ENCODE measurements around the gene SF3B6.
A peak's percentile ranks its signal among the peaks of the same experiment; 100 is the strongest.
"Not testable (repeated sequence)": the region's sequence is repeated elsewhere in the genome, so short reads cannot be mapped to it uniquely, and the experiment has no call there.

The SF3B6 gene

DNA sequence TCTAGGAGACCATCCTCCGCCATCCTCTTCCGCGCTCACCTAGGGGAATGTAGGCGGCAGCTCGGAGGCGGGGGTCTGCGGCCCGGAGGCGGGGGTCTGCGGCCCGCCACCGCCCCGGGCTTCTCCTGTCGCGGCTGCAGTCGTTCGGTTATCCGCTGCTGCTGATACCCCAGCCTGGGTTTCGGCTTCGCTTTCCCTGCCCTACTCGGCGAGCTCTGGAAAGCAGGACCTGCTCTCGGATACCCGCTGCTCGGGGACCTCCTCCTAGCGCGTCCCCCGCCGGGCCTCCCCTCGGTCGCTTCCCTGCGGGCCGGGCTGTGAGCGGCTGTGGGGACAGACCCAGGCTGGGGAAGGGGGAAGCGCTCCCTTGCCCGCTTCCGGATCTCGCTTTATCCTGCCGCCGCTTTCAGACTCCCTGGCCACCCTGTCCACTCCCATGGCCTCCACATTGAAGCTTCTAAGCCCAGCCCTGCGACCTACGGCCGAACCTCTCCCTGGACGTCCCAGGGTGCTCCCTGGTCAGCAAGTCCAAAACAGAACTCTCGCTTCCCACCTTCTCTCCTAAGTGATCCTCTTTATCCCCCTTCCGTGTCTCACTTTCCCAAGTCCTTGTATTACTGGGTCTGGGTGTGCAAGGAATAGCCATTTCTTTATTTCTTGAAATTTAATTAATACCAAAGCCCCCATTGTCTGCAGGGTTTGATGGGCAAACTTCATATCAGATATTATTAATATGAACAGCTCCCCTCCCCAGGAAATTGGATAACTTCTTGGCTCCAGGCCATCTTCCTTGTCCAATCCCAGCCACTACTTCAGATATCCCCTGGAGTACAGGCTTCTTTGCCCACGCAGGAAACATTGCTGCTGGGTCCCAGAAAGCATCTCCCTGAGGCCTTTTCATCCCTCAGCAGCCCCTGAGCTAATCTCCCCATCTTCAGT lies 25.8 kb downstream of the SF3B6 start:
- DNase-seq = peak in 2 of 3 experiments; percentile 43 to 47

DNA sequence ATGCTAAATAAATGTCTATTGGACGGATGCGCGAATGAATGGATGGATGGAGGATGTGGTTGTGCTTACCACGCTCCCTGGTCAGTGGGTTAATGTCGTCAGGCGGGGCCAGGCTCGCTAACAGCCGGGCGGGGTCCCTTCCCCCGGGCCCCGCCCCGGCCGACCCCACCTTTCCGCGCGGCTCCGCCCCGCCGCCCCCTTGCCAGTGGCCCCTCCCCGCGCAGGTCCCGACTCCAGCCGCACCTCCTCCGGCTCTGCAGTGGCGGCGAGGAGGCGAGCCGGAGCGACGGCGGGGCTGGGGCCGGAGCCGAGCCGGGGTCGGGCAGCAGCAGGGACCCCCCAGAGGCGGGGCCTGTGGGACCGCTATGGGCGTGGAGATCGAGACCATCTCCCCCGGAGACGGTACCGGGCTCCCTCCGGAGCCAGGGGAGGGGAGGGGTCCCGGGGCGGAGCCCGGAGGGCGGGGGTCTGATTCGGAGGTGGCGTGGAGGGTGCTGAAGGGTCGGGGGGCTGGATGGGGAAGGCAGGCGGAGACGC lies 26.6 kb downstream of the SF3B6 start, which contains the start of gene FKBP1B:
FKBP1B (plus strand) TSS at position 257 of the 537 bp plus-strand sequence; CDS start at position 366, 109 bp downstream.
- DNase-seq = peak; percentile 70 to 80 (median 71)

DNA sequence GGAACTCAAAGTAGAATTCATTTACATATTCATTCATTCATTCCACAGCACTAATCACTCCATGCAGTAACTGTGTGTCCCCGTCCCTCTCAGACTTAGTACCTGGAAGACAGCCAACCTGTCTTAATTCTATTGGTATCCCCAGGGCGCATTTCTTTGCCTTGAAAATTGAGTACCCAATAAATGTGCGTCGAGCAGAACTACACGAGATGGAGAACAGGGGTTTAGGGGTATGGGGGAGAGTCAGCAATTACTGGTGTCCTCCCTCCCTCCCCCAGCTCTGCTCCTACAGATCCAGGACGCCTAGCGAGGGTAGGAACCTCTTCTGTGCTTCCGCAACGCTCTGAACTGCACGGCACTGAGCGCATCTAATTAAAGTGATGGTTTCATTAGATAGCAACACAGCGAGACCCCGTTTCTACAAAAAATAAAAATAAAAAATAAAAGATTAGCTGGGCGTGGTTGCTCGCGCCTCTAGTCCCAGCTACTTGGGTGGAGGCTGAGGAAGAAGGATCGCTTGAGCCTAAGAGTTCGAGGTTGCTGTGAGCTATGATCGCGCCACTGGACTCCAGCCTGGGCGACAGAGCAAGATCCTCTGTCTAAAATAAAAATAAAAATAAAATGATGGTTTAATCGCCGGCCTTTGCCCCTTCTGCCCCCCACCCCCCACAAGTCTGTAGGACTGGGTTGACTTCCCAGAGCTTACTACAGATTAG lies 27.2 kb downstream of the SF3B6 start:
- DNase-seq = peak; percentile 17 to 68 (median 64)

DNA sequence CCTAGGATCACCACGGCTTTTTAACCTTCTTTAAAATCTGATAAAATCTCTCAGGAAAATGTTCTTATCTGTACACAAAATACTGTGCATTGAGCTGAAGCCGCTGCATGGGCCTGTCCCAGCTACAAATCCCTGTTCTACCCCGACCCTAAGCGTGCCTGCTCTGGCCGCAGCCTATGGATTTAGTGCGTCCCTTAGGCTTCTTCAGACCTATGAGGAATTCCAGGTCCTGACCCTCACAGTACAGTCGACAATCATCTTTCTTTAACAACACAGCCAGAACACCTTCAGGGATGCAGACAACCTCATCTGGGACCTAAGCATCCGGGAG lies 28.5 kb downstream of the SF3B6 start:
- DNase-seq = no peak

DNA sequence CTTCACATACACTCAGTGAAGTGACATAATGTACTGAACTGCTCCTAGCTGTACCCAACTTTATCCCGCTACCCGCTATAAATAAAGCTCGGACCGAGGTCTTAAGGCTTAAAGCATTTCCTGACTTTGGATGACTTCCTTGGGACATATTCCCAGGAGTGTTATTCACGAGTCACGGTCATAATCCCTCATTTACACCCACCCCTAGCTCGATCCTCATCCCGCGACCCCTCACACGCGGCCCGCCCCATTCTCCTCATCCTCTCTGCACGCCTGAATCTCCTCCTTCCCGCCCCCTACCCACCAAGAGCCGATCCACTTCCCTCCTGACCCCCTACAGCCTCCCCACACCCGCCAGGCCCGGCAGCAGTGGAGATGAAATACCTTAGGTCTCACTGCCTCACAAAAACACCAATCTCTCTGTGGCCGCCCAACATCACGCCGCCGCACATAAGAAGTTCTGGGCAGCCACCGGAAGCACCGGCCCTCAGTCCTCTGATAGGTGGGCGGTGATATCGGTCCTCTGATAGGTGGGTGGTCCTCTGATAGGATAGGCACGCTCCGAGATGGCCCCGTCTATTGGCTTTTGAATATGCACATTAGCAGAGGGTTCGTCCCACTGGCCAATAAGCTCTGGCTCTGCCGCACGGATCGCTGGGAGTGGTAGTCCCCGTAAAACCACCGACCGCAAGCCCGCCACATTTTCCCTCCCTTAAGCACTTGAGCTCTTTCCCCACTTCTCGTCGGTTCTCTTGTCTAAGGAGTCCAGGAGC lies 29.0 kb downstream of the SF3B6 start, which contains the start of gene WDCP:
WDCP (minus strand) TSS at position 462 of the 773 bp plus-strand sequence. CDS start 7,897 bp downstream, outside the sequence.
- DNase-seq = peak; percentile 96 to 99 (median 98)

DNA sequence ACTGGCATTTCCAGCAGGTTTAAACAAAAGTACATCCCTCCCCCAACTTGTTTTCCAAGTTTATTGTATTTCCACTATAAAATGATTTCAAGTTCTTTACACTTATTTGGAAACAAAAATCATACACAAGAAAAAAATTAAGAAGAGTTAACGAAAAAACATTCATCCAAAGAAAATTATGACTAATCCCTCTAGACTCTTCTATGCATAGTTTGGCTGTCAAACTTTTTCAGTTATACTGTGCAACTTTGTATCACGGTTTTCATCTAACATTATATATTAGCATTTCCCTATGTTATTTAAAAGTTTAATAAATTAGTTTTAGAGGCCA lies 29.6 kb downstream of the SF3B6 start:
- no peak for DNase-seq

DNA sequence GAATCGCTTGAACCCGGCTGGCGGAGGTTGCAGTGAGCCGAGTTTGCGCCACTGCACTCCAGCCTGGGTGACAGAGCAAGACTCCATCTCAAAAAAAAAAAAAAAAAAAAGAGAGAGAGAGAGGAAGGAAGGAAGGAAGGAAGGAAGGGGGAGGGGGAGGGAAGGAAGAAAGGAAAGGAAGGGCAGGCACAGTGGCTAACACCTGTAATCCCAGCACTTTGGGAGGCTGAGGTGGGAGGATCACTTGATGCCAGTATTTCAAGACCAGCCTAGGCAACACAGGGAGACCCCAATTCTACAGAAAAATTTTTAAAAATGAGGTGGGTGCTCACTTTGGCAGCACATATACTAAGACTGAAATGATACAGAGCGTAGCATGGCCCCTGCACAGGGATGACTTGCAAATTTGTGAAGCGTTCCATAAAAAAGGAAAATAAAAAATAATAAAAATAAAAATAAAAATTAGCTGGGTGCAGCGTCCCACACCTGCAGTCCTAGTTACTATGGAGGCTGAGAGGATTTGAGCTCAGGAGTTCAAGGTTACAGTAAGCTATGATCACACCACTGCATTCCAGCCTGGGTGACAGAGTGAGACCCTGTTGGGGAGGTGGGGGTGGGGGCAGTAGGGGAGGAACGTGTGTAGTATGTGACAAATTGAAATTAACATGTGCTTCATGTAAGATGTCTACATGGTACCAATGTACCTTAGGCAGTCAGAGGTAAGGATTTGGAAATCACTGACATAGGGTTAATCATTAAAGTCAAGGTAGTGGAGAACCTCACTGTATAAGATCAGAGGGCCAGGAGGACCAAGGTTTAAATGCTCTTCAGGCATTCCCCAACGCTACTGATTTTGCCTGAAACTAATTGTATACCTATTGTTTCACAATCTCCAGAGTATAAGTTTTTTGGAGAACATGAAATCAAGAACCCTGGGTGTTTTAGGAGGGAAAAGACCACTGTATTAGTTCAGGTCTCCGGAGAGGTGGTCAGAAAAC lies 30.3 kb downstream of the SF3B6 start:
- DNase-seq = no peak

DNA sequence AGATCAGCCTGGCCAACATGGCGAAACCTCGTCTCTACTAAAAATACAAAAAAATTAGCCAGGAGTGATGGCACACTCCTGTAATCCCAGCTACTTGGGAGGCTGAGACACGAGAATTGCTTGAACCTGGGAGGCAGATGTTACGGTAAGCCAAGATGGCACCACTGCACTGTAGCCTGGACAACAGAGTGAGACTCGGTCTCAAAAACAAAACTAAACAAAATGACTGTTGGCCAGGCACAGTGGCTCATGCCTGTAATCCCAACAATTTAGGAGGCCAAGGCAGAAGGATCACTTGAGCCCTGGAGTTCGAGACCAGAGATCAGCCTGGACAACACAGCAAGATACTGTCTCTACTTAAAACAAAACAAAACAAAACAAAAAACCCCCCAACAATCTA lies 33.0 kb downstream of the SF3B6 start:
- DNase-seq = not testable (repeated sequence)

DNA sequence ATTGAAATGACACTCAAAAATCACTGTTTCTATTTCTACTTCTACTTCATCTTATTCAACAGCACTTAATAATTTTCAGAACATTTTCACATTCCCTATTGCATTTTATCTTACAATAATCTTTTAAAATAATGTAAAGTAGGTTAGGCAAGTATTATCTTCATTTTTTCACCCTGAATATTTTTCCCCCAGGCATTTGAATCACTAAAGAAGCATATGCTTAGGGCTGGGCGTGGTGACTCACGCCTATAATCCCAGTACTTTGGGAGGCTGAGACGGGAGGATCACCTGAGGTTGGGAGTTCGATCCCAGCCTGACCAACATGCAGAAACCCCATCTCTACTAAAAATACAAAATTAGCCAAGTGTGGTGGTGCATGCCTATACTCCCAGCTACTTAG lies 35.6 kb downstream of the SF3B6 start:
- no peak for DNase-seq

DNA sequence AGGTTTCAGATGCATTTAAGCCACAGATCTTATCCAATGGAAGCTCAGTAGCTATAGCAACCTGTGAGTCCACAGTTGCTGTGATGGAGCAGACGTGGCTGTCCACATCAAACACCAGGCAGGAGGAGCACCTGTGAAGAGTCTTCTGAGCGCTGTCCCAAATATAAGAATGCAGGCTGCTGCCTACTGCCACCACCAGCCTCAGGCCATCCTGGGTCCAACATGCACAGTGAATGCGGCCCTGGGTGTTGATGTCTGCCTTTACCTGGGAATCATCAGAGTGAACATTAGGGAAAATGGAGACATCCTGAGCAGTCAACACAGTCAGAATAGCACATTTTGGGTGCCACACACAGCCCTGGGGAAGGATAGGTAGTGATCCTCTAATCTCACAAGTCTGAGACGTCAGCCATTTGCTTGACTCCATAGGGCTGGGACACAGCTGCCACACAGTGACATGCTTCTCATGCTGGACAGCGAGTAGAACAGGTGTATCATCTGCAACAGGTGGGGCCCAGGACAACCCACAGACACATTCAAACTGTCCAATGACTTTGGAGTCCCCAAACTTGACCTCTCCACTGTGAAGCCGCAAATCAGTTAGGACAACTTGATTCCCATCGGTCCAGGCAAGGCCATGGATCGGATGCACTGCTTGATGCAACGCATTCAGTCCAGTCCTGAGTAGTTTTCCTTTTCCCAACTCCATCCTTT lies 37.2 kb downstream of the SF3B6 start:
- no peak for DNase-seq

DNA sequence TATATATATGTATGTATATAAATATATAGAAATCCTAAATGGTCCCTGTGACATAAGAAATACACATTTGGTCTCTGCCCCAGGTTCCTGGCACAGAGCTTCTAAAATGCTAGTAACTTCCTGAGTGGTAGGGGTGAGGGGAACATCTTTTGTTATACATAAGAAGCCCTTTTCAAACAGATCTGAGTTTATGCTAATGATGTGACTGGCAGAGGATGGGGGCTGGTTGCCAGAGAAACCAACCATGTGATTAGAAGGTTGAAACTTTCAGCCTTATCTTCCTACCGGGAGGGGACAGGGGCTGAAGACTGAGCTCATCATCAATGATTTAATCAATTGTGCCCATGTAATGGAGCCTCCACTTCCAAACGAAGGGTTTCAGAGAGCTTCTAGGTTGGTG lies 49.9 kb downstream of the SF3B6 start:
- no peak for DNase-seq

DNA sequence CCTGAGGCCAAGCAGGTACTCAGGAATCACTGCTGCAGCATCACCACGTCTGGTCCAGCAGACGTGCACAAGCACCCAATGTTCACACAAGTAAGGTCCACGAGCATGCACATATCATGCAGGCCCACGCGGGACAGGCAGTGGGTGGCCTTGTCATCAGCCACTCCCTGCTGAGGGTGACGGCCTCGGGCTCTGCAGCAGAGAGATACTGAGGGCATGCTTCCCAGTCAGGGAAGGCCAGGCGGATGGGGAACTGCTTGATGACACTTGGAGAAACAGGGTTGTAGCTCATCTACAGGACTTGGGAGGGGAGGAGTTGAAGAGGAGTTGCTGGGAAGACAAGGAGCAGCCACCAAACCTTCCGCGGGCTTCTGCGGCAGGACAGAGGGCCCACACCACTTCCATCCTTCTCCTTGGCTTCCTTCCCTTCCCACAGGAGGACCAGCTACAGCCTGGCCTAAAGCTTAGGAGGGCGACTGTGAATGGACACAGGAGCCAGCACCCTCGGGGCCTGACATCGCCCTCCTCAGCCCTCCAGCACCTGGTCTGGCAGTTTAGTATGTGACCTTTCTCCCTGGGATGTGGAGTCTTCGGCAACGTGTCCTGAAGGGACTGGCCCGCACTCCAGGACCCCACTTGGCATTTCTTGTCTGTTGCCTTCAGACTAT lies 51.0 kb downstream of the SF3B6 start:
- DNase-seq = no peak

DNA sequence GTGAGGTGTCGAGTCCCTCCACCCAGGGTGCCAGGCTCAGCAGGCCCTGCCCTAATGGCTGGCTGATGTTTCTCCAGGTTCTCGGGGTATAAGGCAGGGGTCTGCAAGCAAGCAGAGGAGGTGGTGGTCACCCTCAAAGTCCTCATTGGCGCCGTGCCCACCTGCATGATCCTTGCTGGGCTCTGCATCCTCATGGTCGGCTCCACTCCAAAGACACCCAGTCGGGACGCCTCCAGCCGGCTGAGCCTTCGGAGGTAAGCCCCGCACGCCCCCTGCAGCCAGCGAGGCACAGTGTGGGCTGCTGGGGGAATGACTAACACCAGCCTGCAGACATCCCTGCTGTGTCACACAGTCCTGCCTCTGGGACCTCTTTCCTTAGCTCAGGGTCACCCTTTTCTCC lies 52.1 kb downstream of the SF3B6 start:
- DNase-seq = no peak

DNA sequence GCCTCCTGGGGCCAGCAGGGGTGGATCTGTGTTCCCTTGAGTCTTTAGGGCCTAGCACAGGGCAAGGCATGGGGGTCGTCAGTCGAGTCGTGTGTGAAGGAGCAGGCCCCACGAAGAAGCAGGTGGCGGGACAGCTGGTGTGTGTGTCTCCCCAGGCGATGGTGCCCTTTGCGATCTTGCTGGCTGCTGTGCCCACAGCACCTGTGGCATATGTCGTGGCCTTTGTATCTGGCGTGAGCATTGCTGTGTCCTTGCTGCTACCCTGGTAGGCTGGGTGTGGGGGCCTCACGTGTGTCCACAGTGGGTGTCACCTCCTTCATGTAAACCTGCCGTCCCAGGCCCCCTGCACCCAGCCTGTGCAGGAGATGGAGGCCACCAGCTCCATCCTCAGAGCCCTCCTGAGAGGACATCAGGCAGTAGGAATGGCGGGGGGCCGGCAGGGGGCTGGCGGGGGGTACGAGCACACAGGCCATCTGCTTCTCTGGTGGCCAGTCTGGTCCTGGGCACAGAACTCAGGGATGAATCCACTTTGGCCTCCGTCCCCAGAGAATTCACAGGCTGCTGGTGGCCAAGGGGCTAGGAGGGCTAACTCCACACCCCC lies 53.1 kb downstream of the SF3B6 start:
- no peak for DNase-seq

DNA sequence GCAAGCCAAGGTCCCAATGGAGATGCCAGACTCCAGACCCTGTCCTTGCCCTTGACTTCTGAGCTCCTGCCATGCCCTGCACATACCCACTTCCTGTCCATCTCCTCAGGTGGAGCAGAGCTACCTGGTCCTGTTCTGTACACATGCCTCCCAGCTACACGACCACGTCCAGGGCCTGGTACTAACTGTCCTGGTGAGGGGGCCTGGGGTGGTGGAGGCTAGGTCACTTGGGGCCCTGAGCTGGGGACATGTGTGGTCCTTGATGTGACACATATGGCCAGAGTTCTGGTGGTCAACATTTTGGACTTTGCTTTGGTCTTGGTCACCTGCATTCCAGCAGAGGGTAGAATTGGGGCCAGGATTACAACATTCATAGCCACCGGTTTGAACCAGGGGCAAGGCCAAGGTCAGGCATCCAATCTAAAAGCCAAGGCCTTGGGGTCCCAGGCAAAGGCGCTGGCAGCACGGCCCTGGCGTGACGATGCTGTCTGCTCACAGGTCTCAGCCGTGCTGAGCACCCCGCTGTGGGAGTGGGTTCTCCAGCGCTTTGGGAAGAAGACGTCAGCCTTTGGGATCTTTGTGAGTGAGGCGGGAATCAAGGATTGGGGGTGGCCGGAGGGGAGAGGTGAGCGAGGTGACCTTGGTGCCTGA lies 53.7 kb downstream of the SF3B6 start:
- DNase-seq = no peak

DNA sequence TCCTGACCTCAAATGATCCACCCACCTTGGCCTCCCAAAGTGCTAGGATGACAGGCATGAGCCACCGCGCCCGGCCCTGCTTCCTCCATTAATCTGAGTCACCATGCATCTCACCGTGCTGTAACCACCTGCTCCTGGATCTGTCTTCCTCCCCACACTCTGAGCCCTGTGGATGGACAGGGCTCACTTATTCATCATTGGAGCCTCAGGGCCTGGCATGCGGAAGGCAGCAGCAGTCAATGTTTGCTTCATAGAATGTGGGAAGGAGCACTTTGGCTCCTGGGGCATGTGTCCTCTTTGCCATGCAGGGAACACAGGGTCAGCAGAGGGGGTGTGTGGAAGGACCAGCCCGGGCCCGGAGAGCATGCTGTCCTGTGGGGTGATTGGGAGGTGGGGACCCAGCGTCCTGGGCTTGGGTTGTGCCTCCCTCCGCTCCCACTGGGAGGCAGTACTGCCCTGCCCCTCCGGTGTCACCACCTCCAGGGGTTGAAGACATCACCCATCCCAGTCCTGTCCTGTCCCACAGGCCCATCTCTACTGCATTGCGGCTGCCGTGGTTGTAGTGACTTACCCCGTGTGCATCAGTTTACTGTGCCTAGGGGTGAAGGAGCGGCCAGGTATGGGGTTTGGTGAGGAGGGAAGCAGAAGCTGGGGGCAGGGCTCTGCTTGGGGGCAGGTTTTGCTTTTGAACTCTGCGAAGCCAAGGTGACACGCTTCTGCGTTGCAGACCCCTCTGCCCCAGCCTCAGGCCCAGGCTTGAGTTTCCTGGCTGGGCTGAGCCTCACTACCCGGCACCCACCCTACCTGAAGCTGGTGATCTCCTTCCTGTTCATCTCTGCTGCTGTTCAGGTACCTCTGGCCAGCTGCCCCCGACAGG lies 54.8 kb downstream of the SF3B6 start:
- no peak for DNase-seq

DNA sequence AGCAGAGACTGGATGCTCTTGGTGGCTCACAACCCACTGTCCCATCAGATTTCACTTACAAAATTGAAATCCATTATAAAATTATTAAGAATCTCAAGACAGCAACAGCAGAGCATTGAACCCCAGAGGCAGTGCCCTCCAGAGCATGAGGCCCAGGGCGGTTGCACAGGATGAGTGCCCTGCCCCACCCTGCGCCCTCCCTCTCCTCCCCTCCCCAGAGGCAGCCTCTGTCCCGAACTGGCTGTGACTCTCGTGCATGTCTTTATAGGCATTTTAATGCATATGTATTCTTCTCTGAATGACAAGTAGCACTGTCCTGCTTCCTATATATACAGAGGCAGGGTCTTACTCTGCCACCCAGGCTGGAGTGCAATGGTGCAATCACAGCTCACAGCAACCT lies 55.9 kb downstream of the SF3B6 start:
- no peak for DNase-seq

DNA sequence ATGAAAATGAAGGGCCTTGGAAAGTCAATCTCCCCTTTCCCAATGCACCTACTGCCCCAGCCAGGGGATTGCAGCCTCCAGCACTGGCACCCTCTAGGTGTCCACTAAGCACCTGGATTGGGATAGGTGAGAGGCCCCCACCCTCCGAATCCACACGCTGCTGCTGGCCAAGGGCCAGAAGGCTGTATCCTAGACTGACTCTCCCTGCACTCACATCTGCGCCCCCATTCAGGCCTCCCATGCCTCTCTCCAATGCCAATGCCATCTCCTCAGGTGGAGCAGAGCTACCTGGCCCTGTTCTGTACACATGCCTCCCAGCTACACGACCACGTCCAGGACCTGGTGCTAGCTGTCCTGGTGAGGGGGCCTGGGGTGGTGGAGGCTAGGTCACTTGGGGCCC lies 56.4 kb downstream of the SF3B6 start:
- DNase-seq = no peak

Data from NCI-H1417 (cell line).